Breast epithelium (tissue), 4 donors: ENCODE measurements around the gene MCRIP1. TPM values are rescaled to one million over a fixed set of nuclear protein-coding genes. Genes with fewer than 3 reads are reported as not detected.

Experiments
- DNase-seq, 2 donors: peaks; one replicate each; pipeline ENCODE4 v3.0.0-alpha.2; 2019; ENCODE audit warnings: low spot score in 2 of 2
- H3K27ac ChIP-seq, 2 donors: fragments of 200-600 bp; sonication (generic) in 1 of 2; one replicate each; pipeline ENCODE4 v1.5.1; 2016 to 2019; ENCODE audit warnings: mild to moderate bottlenecking in 1 of 2
- H3K27me3 ChIP-seq, 2 donors: fragments of 200-600 bp; sonication (generic) in 1 of 2; one replicate each; pipeline versions ENCODE4 v1.5.1 to v1.6.0; 2017 to 2019; ENCODE audit warnings: control low read depth in 1 of 2, mild to moderate bottlenecking in 1 of 2
- H3K36me3 ChIP-seq: fragments of 200-600 bp; one replicate; pipeline ENCODE4 v1.5.1; 2019
- H3K4me1 ChIP-seq, 2 donors: fragments of 200-600 bp; sonication (generic); one replicate each; pipeline ENCODE4 v1.5.1; 2016 to 2019; ENCODE audit warnings: control low read depth in 1 of 2
- H3K4me3 ChIP-seq, 3 donors: fragments of 200-600 bp; sonication (generic); 1 replicate in 2 of 3; 2 replicates in 1 of 3; pipeline ENCODE4 v1.5.1; 2016 to 2019; ENCODE audit warnings: mild to moderate bottlenecking in 3 of 3, moderate library complexity in 2 of 3
- H3K9me3 ChIP-seq, 2 donors: fragments of 200-600 bp; sonication (generic) in 1 of 2; one replicate each; pipeline ENCODE4 v1.5.1; 2016 to 2019; ENCODE audit warnings: control low read depth in 1 of 2
- CTCF ChIP-seq, 3 donors: fragments of 450-650 bp; IDR thresholded peaks; one replicate each; pipeline ENCODE4 v1.5.1; 2016 to 2017; ENCODE audit warnings: antibody characterized with exemption in 3 of 3, mild to moderate bottlenecking in 3 of 3, moderate library complexity in 3 of 3
- POLR2A ChIP-seq: fragments of 450-650 bp; IDR thresholded peaks from one replicate; pipeline ENCODE4 v1.6.1; 2016; ENCODE audit warnings: antibody characterized with exemption, mild to moderate bottlenecking, moderate library complexity
- POLR2AphosphoS5 ChIP-seq, 3 donors: sonication (generic); formaldehyde crosslinking; IDR thresholded peaks; one replicate each; pipeline ENCODE4 v1.6.1; 2017; ENCODE audit warnings: antibody characterized with exemption in 3 of 3
- intact Hi-C: fragments of 100-400 bp; cut with DNase I; formaldehyde crosslinking; loops from one replicate; pipeline ENCODE4 v1.15.1; 2023; ENCODE audit warnings: low total_unique reads
- total RNA-seq, 3 donors: library from RNA; depleted of rRNA; stranded (reverse); fragments of >200 nt; gene quantifications; one replicate each; pipeline ENCODE4 v1.1.0, GENCODE V29; 2016

The MCRIP1 gene
- 10 to 100 TPM; 51.2 to 81.0 (median 67.5) TPM for total RNA-seq

GRCh38 chr17:81833160-81833920 lies at the start of gene MCRIP1:
Gene MCRIP1 (minus strand): TSS chr17:81833291. CDS start chr17:81824506, 8,785 bp downstream.
- no peaks in the 10 kb centered on the region for H3K27me3 ChIP-seq
- H3K27ac ChIP-seq: peak within 1 kb of the TSS; percentile 94 to 97
- peak within 1 kb of the TSS; percentile 81 to 97 (median 82) for H3K4me3 ChIP-seq
- peaks cover 4 to 16% of the 10 kb centered on the region in 2 donors for H3K4me1 ChIP-seq
- TF ChIP-seq POLR2A: peak; percentile 92
- TF ChIP-seq POLR2AphosphoS5 (IDR thresholded peaks at IDR 0.05): peak; percentile 90 to 95 (median 95)
- TF ChIP-seq CTCF (IDR thresholded peaks at IDR 0.05): peak in 1 of 3 donors; percentile 11
- no peaks in the 10 kb centered on the region for H3K9me3 ChIP-seq
- intact Hi-C loops: no loop called here
- H3K36me3 ChIP-seq: no peaks in the 10 kb centered on the region
- DNase-seq: peak; percentile 95

GRCh38 chr17:81879121-81879520 lies 46.0 kb upstream of the MCRIP1 start:
- no peaks in the 10 kb centered on the region for H3K36me3 ChIP-seq
- H3K4me3 ChIP-seq: no peak overlapping the region
- intact Hi-C loops: loop anchor here (2.0 kb wide), 1 partner anchor 14 kb away; no protein-coding TSS in a partner anchor
- H3K9me3 ChIP-seq: no peaks in the 10 kb centered on the region
- H3K27me3 ChIP-seq: no peaks in the 10 kb centered on the region
- H3K4me1 ChIP-seq: no peaks in the 10 kb centered on the region
- H3K27ac ChIP-seq: no peak overlapping the region
- DNase-seq: no peak
- no peak for TF ChIP-seq POLR2A
- no peak for TF ChIP-seq POLR2AphosphoS5 (IDR thresholded peaks at IDR 0.05)
- TF ChIP-seq CTCF (IDR thresholded peaks at IDR 0.05): no peak

GRCh38 chr17:81878294-81878693 lies 45.2 kb upstream of the MCRIP1 start:
- DNase-seq: no peak
- TF ChIP-seq POLR2AphosphoS5 (IDR thresholded peaks at IDR 0.05) (no peak), CTCF (IDR thresholded peaks at IDR 0.05) (no peak), POLR2A (no peak)
- no peak overlapping the region for H3K4me3 ChIP-seq
- no peaks in the 10 kb centered on the region for H3K36me3 ChIP-seq
- H3K9me3 ChIP-seq: no peaks in the 10 kb centered on the region
- intact Hi-C loops: loop anchor here (2.0 kb wide), 1 partner anchor 15 kb away; no protein-coding TSS in a partner anchor
- H3K4me1 ChIP-seq: peaks cover 0 to under 1% of the 10 kb centered on the region in 2 donors
- H3K27ac ChIP-seq: no peak overlapping the region
- no peaks in the 10 kb centered on the region for H3K27me3 ChIP-seq

- H3K27ac ChIP-seq: no peak overlapping the region
- H3K27me3 ChIP-seq: no peaks in the 10 kb centered on the region
- intact Hi-C loops: no loop called here
- no peaks in the 10 kb centered on the region for H3K9me3 ChIP-seq
- no peak for DNase-seq
- H3K4me1 ChIP-seq: peaks cover 0 to 8% of the 10 kb centered on the region in 2 donors
- TF ChIP-seq CTCF (IDR thresholded peaks at IDR 0.05) (no peak), POLR2AphosphoS5 (IDR thresholded peaks at IDR 0.05) (no peak), POLR2A (no peak)
- no peaks in the 10 kb centered on the region for H3K36me3 ChIP-seq
- no peak overlapping the region for H3K4me3 ChIP-seq
These were observed 44.5 kb upstream of the MCRIP1 start for GRCh38 chr17:81877569-81877968.
